HepG2 (cell line): ENCODE measurements around the gene LRP1B. TPM values are rescaled to one million over a fixed set of nuclear protein-coding genes. Genes with fewer than 3 reads are reported as not detected.

Experiments
- ARID3A ChIP-seq: IDR thresholded peaks from 2 replicates; pipeline ENCODE4 v1.6.1; 2012; ENCODE audit warnings: low read depth, low read length, improper control_type of control experiment
- MXI1 ChIP-seq: IDR thresholded peaks from 3 replicates; pipeline ENCODE4 v1.6.1; 2012; ENCODE audit warnings: low read depth, low read length, inconsistent platforms, borderline replicate concordance
- ZNF318 ChIP-seq: sonication (generic); formaldehyde crosslinking; IDR thresholded peaks from 2 replicates; pipeline ENCODE4 v1.4.0; 2020; ENCODE audit warnings: mild to moderate bottlenecking, missing genetic modification reagents
- polyA plus RNA-seq, 8 experiments: library from polyadenylated mRNA; depleted of rRNA in 3 of 8; stranded (reverse) in 7 of 8; unstranded in 1 of 8; fragments of >200 nt; fragmentation: Illumina TruSeq in 4 of 8; extraction: Trizol in 4 of 8; gene quantifications; 2 replicates each; pipeline versions ENCODE4 v1.2.1 to v1.2.3, GENCODE V29; 2011 to 2016; ENCODE audit warnings: low read depth in 4 of 8, missing spikeins in 1 of 8, mixed read lengths in 1 of 8; ENCODE audit not compliant: insufficient read depth in 1 of 8
- total RNA-seq, 5 experiments: library from RNA; depleted of rRNA; stranded (reverse); fragments of >200 nt; fragmentation: Illumina TruSeq; extraction: Trizol; gene quantifications; 2 replicates each; pipeline ENCODE4 v1.2.3, GENCODE V29; 2016; ENCODE audit warnings: low read depth in 1 of 5

The LRP1B gene
- total and polyA plus RNA-seq, 2 of the 13 experiments (the other 11 are each of a cell fraction or from before 2014, with no cell fraction given), result 0.04 TPM; not detected in 1

- TF ChIP-seq ARID3A, result no peak
- no peak for TF ChIP-seq ZNF318 (CRISPR knock-in tag)
- no peak for TF ChIP-seq MXI1
Observed at GRCh38 chr2:140295767-140296166, 1835.0 kb downstream of the LRP1B start (continued).
